CD14-positive monocyte (primary cell): ENCODE data around the gene POLK. TPM values are rescaled to one million over a fixed set of nuclear protein-coding genes. Genes with fewer than 3 reads are reported as not detected.

Source experiments
- DNase-seq, 3 donors: peaks; one replicate each; pipeline ENCODE4 v3.0.0-alpha.2; 2011 to 2022
- H2AFZ ChIP-seq: 2 replicates; pipeline ENCODE4 v1.6.0; 2012; ENCODE audit warnings: mild to moderate bottlenecking, low read depth, low read length, inconsistent platforms; ENCODE audit not compliant: insufficient read depth, poor library complexity, severe bottlenecking
- H3K27ac ChIP-seq, 2 donors: 1 replicate in 1 of 2; 2 replicates in 1 of 2; pipeline ENCODE4 v1.5.1; 2012 to 2013; ENCODE audit warnings: low read length in 2 of 2, control low read depth in 1 of 2, inconsistent platforms in 1 of 2, low read depth in 1 of 2, mild to moderate bottlenecking in 1 of 2
- H3K27me3 ChIP-seq, 2 donors: one replicate each; pipeline versions ENCODE4 v1.6.0 to v1.6.1; 2011 to 2013; ENCODE audit warnings: low read length in 2 of 2; ENCODE audit not compliant: control insufficient read depth in 2 of 2, insufficient read depth in 2 of 2
- H3K36me3 ChIP-seq, 2 donors: replicated peaks in 1 of 2; 1 replicate in 1 of 2; 2 replicates in 1 of 2; pipeline versions ENCODE4 v1.5.1 to v1.6.1; 2012 to 2013; ENCODE audit warnings: low read length in 2 of 2, control low read depth in 1 of 2, inconsistent platforms in 1 of 2, mild to moderate bottlenecking in 1 of 2; ENCODE audit not compliant: insufficient read depth in 2 of 2, control insufficient read depth in 1 of 2
- H3K4me1 ChIP-seq, 2 donors: 1 replicate in 1 of 2; 2 replicates in 1 of 2; pipeline versions ENCODE4 v1.5.1 to v1.6.1; 2012 to 2013; ENCODE audit warnings: low read length in 2 of 2, control low read depth in 1 of 2, inconsistent platforms in 1 of 2, mild to moderate bottlenecking in 1 of 2, moderate library complexity in 1 of 2; ENCODE audit not compliant: insufficient read depth in 2 of 2, control insufficient read depth in 1 of 2
- H3K4me2 ChIP-seq: replicated peaks from 2 replicates; pipeline ENCODE3; 2012; ENCODE audit warnings: low read length, moderate library complexity, mild to moderate bottlenecking; ENCODE audit not compliant: poor library complexity, severe bottlenecking; ENCODE audit errors: extremely low read depth
- H3K4me3 ChIP-seq, 3 experiments: fragments of 200-600 bp in 1 of 3; sonication (generic) in 1 of 3; replicated peaks in 1 of 3; 1 replicate in 2 of 3; 2 replicates in 1 of 3; pipeline ENCODE4 v1.5.1; 2011 to 2013; ENCODE audit warnings: low read length in 3 of 3, mild to moderate bottlenecking in 3 of 3, control low read depth in 2 of 3, low read depth in 2 of 3, inconsistent platforms in 1 of 3, moderate library complexity in 1 of 3
- H3K79me2 ChIP-seq: 2 replicates; pipeline ENCODE4 v1.6.0; 2012; ENCODE audit warnings: mild to moderate bottlenecking, control low read depth, inconsistent platforms, low read length, moderate library complexity; ENCODE audit not compliant: insufficient read depth
- H3K9ac ChIP-seq: 2 replicates; pipeline ENCODE4 v1.6.0; 2017; ENCODE audit warnings: low read length, mild to moderate bottlenecking; ENCODE audit not compliant: insufficient read depth, poor library complexity, severe bottlenecking
- H3K9me3 ChIP-seq, 2 donors: replicated peaks in 1 of 2; 1 replicate in 1 of 2; 2 replicates in 1 of 2; pipeline versions ENCODE4 v1.5.1 to v1.6.1; 2012 to 2013; ENCODE audit warnings: low read length in 2 of 2, control low read depth in 1 of 2; ENCODE audit not compliant: control insufficient read depth in 1 of 2, insufficient read depth in 1 of 2
- H4K20me1 ChIP-seq: 2 replicates; pipeline ENCODE4 v1.6.0; 2012; ENCODE audit warnings: mild to moderate bottlenecking, low read length, control low read depth, moderate library complexity; ENCODE audit not compliant: insufficient read depth
- H3K27ac Mint-ChIP-seq, 7 donors: one replicate each; pipeline ENCODE4 v1.8.0; 2020; ENCODE audit warnings: mild to moderate bottlenecking in 7 of 7, mixed read lengths in 7 of 7, moderate library complexity in 6 of 7, inconsistent platforms in 2 of 7
- H3K27me3 Mint-ChIP-seq, 3 donors: one replicate each; pipeline ENCODE4 v1.8.0; 2021 to 2022; ENCODE audit warnings: low read depth in 3 of 3, mild to moderate bottlenecking in 3 of 3, mixed read lengths in 3 of 3, moderate library complexity in 3 of 3, inconsistent platforms in 1 of 3
- H3K36me3 Mint-ChIP-seq, 2 donors: one replicate each; pipeline ENCODE4 v1.8.0; 2020; ENCODE audit warnings: mixed read lengths in 2 of 2, inconsistent platforms in 1 of 2, mild to moderate bottlenecking in 1 of 2
- H3K4me1 Mint-ChIP-seq: one replicate; pipeline ENCODE4 v1.8.0; 2020; ENCODE audit warnings: mild to moderate bottlenecking, mixed read lengths
- H3K4me3 Mint-ChIP-seq, 2 donors: one replicate each; pipeline ENCODE4 v1.8.0; 2020; ENCODE audit warnings: mild to moderate bottlenecking in 2 of 2, mixed read lengths in 2 of 2, moderate library complexity in 1 of 2
- H3K9me3 Mint-ChIP-seq, 7 donors: one replicate each; pipeline ENCODE4 v1.8.0; 2020 to 2022; ENCODE audit warnings: mixed read lengths in 7 of 7, mild to moderate bottlenecking in 6 of 7, moderate library complexity in 6 of 7, inconsistent platforms in 2 of 7
- CTCF ChIP-seq: fragments of 200-600 bp; IDR thresholded peaks from one replicate; pipeline ENCODE4 v1.8.0; 2022; ENCODE audit warnings: antibody characterized with exemption, mild to moderate bottlenecking
- WGBS: methylation state at CpG from one replicate; pipeline ENCODE4 v1.1.5; 2013; ENCODE audit warnings: missing lambda C conversion rate; ENCODE audit not compliant: insufficient coverage; 5-methylcytosine and 5-hydroxymethylcytosine counted together
- intact Hi-C, 2 donors: fragments of 100-400 bp; cut with micrococcal nuclease; formaldehyde crosslinking; loops; one replicate each; pipeline versions ENCODE4 v1.15.0 to v1.15.1; 2023
- polyA plus RNA-seq, 3 donors: library from polyadenylated mRNA; depleted of rRNA in 1 of 3; unstranded in 2 of 3; stranded (reverse) in 1 of 3; fragments of 300-500 nt in 2 of 3; fragments of >200 nt in 1 of 3; fragmentation: Illumina TruSeq in 2 of 3; gene quantifications; 1 replicate in 2 of 3; 2 replicates in 1 of 3; pipeline ENCODE4 v1.2.3, GENCODE V29; 2012 to 2021

The POLK gene
- polyA plus RNA-seq, 3 donors = 18.1 to 27.2 (median 22.3) TPM

GRCh38 chr5:75616371-75616881 is 104.7 kb downstream of the POLK start:
- peaks cover 5 to 6% of the 10 kb centered on the region in 2 donors for H3K4me1 ChIP-seq
- no peak overlapping the region for H3K4me3 ChIP-seq
- H3K79me2 ChIP-seq = no peaks in the 10 kb centered on the region
- no peaks in the 10 kb centered on the region for H4K20me1 ChIP-seq
- no peak for TF ChIP-seq CTCF
- H3K9ac ChIP-seq = no peak overlapping the region
- H3K4me1 Mint-ChIP-seq = peaks cover 11% of the 10 kb centered on the region
- peaks cover 0 to 2% (median 0%) of the 10 kb centered on the region in 7 donors for H3K9me3 Mint-ChIP-seq
- no peak overlapping the region for H3K4me2 ChIP-seq
- intact Hi-C loops = no loop called here
- DNase-seq = no peak
- H3K27me3 Mint-ChIP-seq = peaks cover 4 to 13% (median 11%) of the 10 kb centered on the region in 3 donors
- no peak overlapping the region for H3K27ac ChIP-seq
- H3K36me3 Mint-ChIP-seq = no peaks in the 10 kb centered on the region
- H2AFZ ChIP-seq = no peak overlapping the region
- H3K36me3 ChIP-seq = no peaks in the 10 kb centered on the region
- 80% methylated on average over 2 of the region's 4 CpGs for WGBS
- no peaks in the 10 kb centered on the region for H3K9me3 ChIP-seq
- H3K27ac Mint-ChIP-seq = no peak overlapping the region
- peaks cover 3 to 6% of the 10 kb centered on the region in 2 donors for H3K27me3 ChIP-seq
- no peak overlapping the region for H3K4me3 Mint-ChIP-seq

- no peaks in the 10 kb centered on the region for H3K79me2 ChIP-seq
- peaks cover 0 to 2% of the 10 kb centered on the region in 2 donors for H3K27me3 ChIP-seq
- Mint-ChIP-seq H3K27ac (no peak overlapping the region), H3K4me3 (no peak overlapping the region), H3K4me1 (peaks cover 7% of the 10 kb centered on the region), H3K27me3 (peaks cover 0 to 9% (median 6%) of the 10 kb centered on the region in 3 donors), H3K9me3 (peaks cover 0 to 2% (median 0%) of the 10 kb centered on the region in 7 donors), H3K36me3 (no peaks in the 10 kb centered on the region)
- no peak overlapping the region for H3K27ac ChIP-seq
- no peaks in the 10 kb centered on the region for H3K9me3 ChIP-seq
- no peak overlapping the region for H3K9ac ChIP-seq
- no peak overlapping the region for H3K4me3 ChIP-seq
- intact Hi-C loops = no loop called here
- no peak overlapping the region for H3K4me2 ChIP-seq
- no peak for TF ChIP-seq CTCF
- no peak for DNase-seq
- H3K36me3 ChIP-seq = no peaks in the 10 kb centered on the region
- no peak overlapping the region for H2AFZ ChIP-seq
- H4K20me1 ChIP-seq = no peaks in the 10 kb centered on the region
- 86% methylated on average over 6 of the region's 7 CpGs for WGBS
- no peaks in the 10 kb centered on the region for H3K4me1 ChIP-seq
Observed at GRCh38 chr5:75616971-75617621, 105.4 kb downstream of the POLK start.
